Measurements from ENCODE around the gene CITED1.

- TF ChIP-seq, protein P1, sequence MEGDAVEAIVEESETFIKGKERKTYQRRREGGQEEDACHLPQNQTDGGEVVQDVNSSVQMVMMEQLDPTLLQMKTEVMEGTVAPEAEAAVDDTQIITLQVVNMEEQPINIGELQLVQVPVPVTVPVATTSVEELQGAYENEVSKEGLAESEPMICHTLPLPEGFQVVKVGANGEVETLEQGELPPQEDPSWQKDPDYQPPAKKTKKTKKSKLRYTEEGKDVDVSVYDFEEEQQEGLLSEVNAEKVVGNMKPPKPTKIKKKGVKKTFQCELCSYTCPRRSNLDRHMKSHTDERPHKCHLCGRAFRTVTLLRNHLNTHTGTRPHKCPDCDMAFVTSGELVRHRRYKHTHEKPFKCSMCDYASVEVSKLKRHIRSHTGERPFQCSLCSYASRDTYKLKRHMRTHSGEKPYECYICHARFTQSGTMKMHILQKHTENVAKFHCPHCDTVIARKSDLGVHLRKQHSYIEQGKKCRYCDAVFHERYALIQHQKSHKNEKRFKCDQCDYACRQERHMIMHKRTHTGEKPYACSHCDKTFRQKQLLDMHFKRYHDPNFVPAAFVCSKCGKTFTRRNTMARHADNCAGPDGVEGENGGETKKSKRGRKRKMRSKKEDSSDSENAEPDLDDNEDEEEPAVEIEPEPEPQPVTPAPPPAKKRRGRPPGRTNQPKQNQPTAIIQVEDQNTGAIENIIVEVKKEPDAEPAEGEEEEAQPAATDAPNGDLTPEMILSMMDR (conservative IDR thresholded peaks at IDR 0.05; ENCODE audit: low read length) = no peak
- no peak for TF ChIP-seq EZH2phosphoT487 (IDR thresholded peaks at IDR 0.05; ENCODE audit: borderline replicate concordance, low read depth, low read length)
These were observed 3.8 kb upstream of the CITED1 start for GRCh38 chrX:72309297-72310071.
